ENCODE results near the gene NAA20.

NAA20 gene

GRCh38 chr20:20005342-20005741 lies 11.8 kb upstream of the NAA20 start:
- TF ChIP-seq CTCF (IDR thresholded peaks at IDR 0.05; ENCODE audit: insufficient read depth, low read length, missing control alignments) = no peak
- ChIA-PET CTCF (interaction anchor here (1.1 to 3.7 kb wide), 5 partner anchors 8 to 221 kb away, joined by 3 to 19 read pairs (median 12); partner anchors contain the start of gene NAA20), POLR2A (no interaction called here)
- DNase-seq (ENCODE audit: low read depth, low spot score) = no peak
- no peak overlapping the region for H3K4me3 ChIP-seq (ENCODE audit: low read depth, low read length)

- TF ChIP-seq CTCF (IDR thresholded peaks at IDR 0.05; ENCODE audit: insufficient read depth, low read length, missing control alignments) = no peak
- H3K4me3 ChIP-seq (ENCODE audit: low read depth, low read length) = no peak overlapping the region
- POLR2A ChIA-PET = interaction anchor here (0.9 kb wide), 1 partner anchor 223 kb away, joined by 3 read pairs; no protein-coding TSS in a partner anchor
- CTCF ChIA-PET = interaction anchor here (0.7 to 4.8 kb wide), 5 partner anchors 8 to 224 kb away, joined by 3 to 23 read pairs (median 3); no protein-coding TSS in a partner anchor
- no peak for DNase-seq (ENCODE audit: low read depth, low spot score)
These were observed 7.3 kb upstream of the NAA20 start for GRCh38 chr20:20009784-20010253.

- no peak for TF ChIP-seq CTCF (IDR thresholded peaks at IDR 0.05; ENCODE audit: insufficient read depth, low read length, missing control alignments)
- ChIA-PET CTCF (interaction anchor here (0.6 to 4.8 kb wide), 4 partner anchors 9 to 225 kb away, joined by 3 to 23 read pairs (median 5); no protein-coding TSS in a partner anchor), POLR2A (interaction anchor here (0.9 kb wide), 1 partner anchor 224 kb away, joined by 3 read pairs; no protein-coding TSS in a partner anchor)
- H3K4me3 ChIP-seq (ENCODE audit: low read depth, low read length) = peak overlapping the region; percentile 36
- DNase-seq (ENCODE audit: low read depth, low spot score) = no peak
These were observed 6.3 kb upstream of the NAA20 start for GRCh38 chr20:20010639-20011500.

GRCh38 chr20:20012541-20012940 lies 4.6 kb upstream of the NAA20 start:
- ChIA-PET POLR2A (no interaction called here), CTCF (interaction anchor here (0.7 to 1.7 kb wide), 4 partner anchors 227 to 319 kb away, joined by 3 to 7 read pairs (median 5); no protein-coding TSS in a partner anchor)
- no peak overlapping the region for H3K4me3 ChIP-seq (ENCODE audit: low read depth, low read length)
- DNase-seq (ENCODE audit: low read depth, low spot score) = no peak
- TF ChIP-seq CTCF (IDR thresholded peaks at IDR 0.05; ENCODE audit: insufficient read depth, low read length, missing control alignments) = no peak

GRCh38 chr20:20014659-20015058 lies 2.5 kb upstream of the NAA20 start:
- H3K4me3 ChIP-seq (ENCODE audit: low read depth, low read length) = no peak overlapping the region
- POLR2A ChIA-PET = no interaction called here
- CTCF ChIA-PET = interaction anchor here (0.5 to 4.6 kb wide), 6 partner anchors 10 to 230 kb away, joined by 4 to 40 read pairs (median 6); no protein-coding TSS in a partner anchor
- no peak for TF ChIP-seq CTCF (IDR thresholded peaks at IDR 0.05; ENCODE audit: insufficient read depth, low read length, missing control alignments)
- no peak for DNase-seq (ENCODE audit: low read depth, low spot score)

- peak overlapping the region; percentile 88 for H3K4me3 ChIP-seq (ENCODE audit: low read depth, low read length)
- no peak for TF ChIP-seq CTCF (IDR thresholded peaks at IDR 0.05; ENCODE audit: insufficient read depth, low read length, missing control alignments)
- DNase-seq (ENCODE audit: low read depth, low spot score) = no peak
- CTCF ChIA-PET = interaction anchor here (0.7 to 4.6 kb wide), 13 partner anchors 8 to 329 kb away, joined by 3 to 40 read pairs (median 9); no protein-coding TSS in a partner anchor
- POLR2A ChIA-PET = interaction anchor here (1.0 to 1.5 kb wide), 3 partner anchors 35 to 260 kb away, joined by 3 to 6 read pairs (median 3); partner anchors contain the start of genes CFAP61 and CRNKL1
These were observed 653 bp downstream of the NAA20 start for GRCh38 chr20:20017844-20018185.

All from AG04449 (cell line).